BLaER1 treated with 17β-estradiol and CSF1 and Interleukin-3, amounts not matched to agents 10 nM and 100 nM (cell line): ENCODE results near the gene PITPNB.

Experiments
- H3K27ac ChIP-seq, 11 experiments: shearing (Covaris generic); formaldehyde crosslinking; 2 replicates each; pipeline ENCODE4 v1.8.1; 2022
- H3K27me3 ChIP-seq, 11 experiments: shearing (Covaris generic); formaldehyde crosslinking; 2 replicates each; pipeline ENCODE4 v1.8.1; 2022
- H3K36me3 ChIP-seq, 11 experiments: shearing (Covaris generic); formaldehyde crosslinking; 2 replicates each; pipeline ENCODE4 v1.8.1; 2022
- H3K4me1 ChIP-seq, 10 experiments: shearing (Covaris generic); formaldehyde crosslinking; 2 replicates each; pipeline ENCODE4 v1.8.1; 2022
- H3K4me2 ChIP-seq, 11 experiments: shearing (Covaris generic); formaldehyde crosslinking; 2 replicates each; pipeline ENCODE4 v1.8.1; 2022
- H3K4me3 ChIP-seq, 10 experiments: shearing (Covaris generic); formaldehyde crosslinking; 2 replicates each; pipeline ENCODE4 v1.8.1; 2022
- H3K9ac ChIP-seq, 11 experiments: shearing (Covaris generic); formaldehyde crosslinking; 2 replicates each; pipeline ENCODE4 v1.8.1; 2022
- H3K9me3 ChIP-seq, 11 experiments: shearing (Covaris generic); formaldehyde crosslinking; replicated peaks in 1 of 11; 2 replicates each; pipeline ENCODE4 v1.8.1; 2022
- H4K20me1 ChIP-seq, 11 experiments: shearing (Covaris generic); formaldehyde crosslinking; 2 replicates each; pipeline ENCODE4 v1.8.1; 2022
- Cebpa-rat ChIP-seq, 11 experiments: shearing (Covaris generic); IDR thresholded peaks; 2 replicates each; pipeline ENCODE4 v1.8.1; 2022

Gene PITPNB

DNA sequence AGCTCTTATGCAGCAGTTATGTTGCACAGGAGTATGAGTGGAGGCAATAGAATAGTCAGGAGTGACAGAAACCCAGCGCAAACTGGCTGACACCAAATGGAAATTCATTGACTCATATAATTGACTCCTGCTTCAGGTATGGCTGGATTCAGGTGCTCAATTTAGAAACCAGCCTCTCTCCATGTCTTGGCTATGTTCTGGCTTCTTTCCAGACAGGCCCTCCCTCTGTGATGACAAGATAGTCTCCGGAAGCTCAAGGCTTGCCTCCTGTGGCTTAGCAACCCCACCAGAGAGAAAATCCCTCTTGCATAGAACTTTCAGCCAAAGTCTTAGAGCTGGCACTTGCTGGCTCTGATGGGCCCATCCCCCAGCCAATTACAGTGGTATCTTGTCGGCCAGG, 89.4 kb downstream of the PITPNB start:
- Histone ChIP-seq H3K36me3 (no peaks in the 10 kb centered on the region; a peak in 1 of 22 replicates), H3K4me2 (no peak overlapping the region), H3K4me3 (no peak overlapping the region), H3K27ac (no peak overlapping the region), H3K9ac (no peak overlapping the region), H3K27me3 (no peaks in the 10 kb centered on the region), H3K9me3 (peaks cover 0 to 4% (median 0%) of the 10 kb centered on the region in 11 experiments; a peak in 1 of 22 replicates), H3K4me1 (0 out of 20 replicates have a peak, but pooled peaks cover 0 to 5% (median 0%) of the 10 kb centered on the region in 10 experiments), H4K20me1 (no peaks in the 10 kb centered on the region; a peak in 1 of 22 replicates)
- no peak for TF ChIP-seq Cebpa-rat (IDR thresholded peaks at IDR 0.05)

DNA sequence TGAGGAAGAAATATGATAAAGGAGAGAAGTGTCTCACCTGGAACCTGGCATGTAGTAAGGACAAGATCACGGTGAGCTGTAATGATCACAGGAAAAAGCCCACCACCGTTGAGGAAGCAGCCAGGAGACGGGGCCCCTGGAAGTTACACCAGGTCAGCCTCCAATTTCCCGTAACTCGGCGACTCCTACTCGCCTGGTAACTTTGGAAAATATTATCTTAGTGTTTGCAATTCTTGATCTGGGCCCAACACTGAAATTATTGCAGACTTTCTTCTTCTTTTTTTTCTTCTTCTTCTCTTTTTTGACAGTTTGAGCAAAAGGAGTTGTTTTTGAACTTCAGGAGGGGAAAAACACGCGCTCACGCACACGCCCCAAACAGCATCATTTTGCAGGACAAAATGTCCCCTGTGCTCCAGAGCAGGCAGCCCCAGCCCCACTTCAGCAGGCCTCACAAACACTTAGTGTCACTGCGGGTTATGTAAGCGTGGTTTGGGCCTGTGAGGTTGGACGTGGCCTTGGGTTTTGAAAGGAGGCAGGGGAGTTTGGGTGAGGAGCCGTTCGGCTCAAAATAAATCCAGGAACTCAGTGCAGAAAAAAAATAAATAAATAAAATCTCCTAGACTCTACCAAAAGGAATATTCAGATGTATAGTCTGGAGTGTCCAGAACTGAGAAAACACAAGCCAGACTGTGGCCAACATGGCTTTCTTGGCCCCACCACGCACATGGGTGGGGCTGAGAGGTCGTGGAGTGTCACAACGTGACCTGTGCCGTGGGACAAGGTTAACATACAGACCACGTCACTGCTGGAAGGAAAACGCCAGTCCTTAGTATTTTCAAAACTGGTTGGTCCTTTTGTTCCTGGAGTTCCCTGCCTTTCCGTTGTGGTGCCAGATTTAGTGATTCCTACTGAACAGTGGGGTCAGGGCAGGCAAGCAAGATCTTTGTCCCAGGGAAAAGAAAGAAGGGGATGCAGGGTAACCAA, 91.2 kb downstream of the PITPNB start:
- TF ChIP-seq Cebpa-rat (IDR thresholded peaks at IDR 0.05): no peak

DNA sequence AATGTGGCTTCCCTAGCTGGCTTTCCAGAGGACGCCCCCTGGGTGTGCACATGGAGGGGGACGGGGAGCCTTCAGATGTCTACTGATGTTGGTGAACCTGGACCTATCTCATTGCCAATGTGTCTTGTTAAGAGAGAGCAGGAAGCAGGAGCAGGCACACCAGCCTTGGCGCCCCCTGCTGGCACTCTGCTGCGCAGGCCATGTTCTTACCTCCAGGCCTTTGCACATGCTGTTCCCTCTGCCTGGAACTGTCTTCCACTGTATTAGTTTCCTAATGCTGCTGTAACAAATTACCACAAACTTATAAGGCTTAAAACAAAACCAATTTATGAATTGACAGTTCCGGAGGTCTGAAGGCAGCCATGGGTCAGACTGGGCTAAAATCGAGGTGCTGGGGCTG, 93.9 kb downstream of the PITPNB start:
- Histone ChIP-seq H3K36me3 (no peaks in the 10 kb centered on the region), H3K9ac (no peak overlapping the region), H3K4me2 (no peak overlapping the region), H4K20me1 (no peaks in the 10 kb centered on the region; a peak in 1 of 22 replicates), H3K27ac (no peak overlapping the region), H3K27me3 (no peaks in the 10 kb centered on the region), H3K4me1 (0 out of 20 replicates have a peak, but pooled peaks cover 0 to 5% (median 0%) of the 10 kb centered on the region in 10 experiments), H3K9me3 (peaks cover 0 to 4% (median 0%) of the 10 kb centered on the region in 11 experiments; a peak in 1 of 22 replicates), H3K4me3 (no peak overlapping the region)
- no peak for TF ChIP-seq Cebpa-rat (IDR thresholded peaks at IDR 0.05)

More for the DNA sequence above, 91.2 kb downstream of the PITPNB start:
- no peaks in the 10 kb centered on the region for H3K36me3 ChIP-seq
- no peak overlapping the region for H3K9ac ChIP-seq
- no peaks in the 10 kb centered on the region; a peak in 1 of 22 replicates for H4K20me1 ChIP-seq
- H3K27ac ChIP-seq: no peak overlapping the region
- H3K9me3 ChIP-seq: peaks cover 0 to 4% (median 0%) of the 10 kb centered on the region in 11 experiments; a peak in 1 of 22 replicates
- no peak overlapping the region for H3K4me2 ChIP-seq
- H3K4me3 ChIP-seq: no peak overlapping the region
- 0 out of 20 replicates have a peak, but pooled peaks cover 0 to 5% (median 0%) of the 10 kb centered on the region in 10 experiments for H3K4me1 ChIP-seq
- H3K27me3 ChIP-seq: no peaks in the 10 kb centered on the region

DNA sequence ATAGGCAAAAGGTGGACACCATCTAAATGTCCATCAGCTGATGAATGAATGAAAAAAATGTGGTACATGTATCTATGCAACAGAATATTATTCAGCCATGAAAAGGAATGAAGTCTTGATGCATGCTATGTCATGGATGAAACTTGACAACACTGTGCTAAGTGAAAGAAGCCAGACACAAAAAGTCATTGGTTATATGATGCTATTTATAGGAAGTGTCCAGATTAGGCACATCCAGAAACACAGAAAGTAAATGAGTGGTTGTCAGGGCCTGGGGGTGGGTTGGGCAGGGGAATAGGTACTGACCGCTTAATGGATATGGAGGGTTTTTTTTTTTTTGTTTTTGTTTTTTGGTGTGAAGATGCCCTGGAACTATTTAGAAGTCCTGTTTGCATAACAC, 95.8 kb downstream of the PITPNB start:
- Histone ChIP-seq H3K4me1 (no peaks in the 10 kb centered on the region), H3K27me3 (no peaks in the 10 kb centered on the region), H3K27ac (no peak overlapping the region), H3K36me3 (no peaks in the 10 kb centered on the region), H3K9me3 (peaks cover 0 to 5% (median 0%) of the 10 kb centered on the region in 11 experiments; a peak in 1 of 22 replicates), H3K4me2 (no peak overlapping the region), H3K4me3 (no peak overlapping the region), H3K9ac (no peak overlapping the region), H4K20me1 (no peaks in the 10 kb centered on the region)
- TF ChIP-seq Cebpa-rat (IDR thresholded peaks at IDR 0.05): no peak

DNA sequence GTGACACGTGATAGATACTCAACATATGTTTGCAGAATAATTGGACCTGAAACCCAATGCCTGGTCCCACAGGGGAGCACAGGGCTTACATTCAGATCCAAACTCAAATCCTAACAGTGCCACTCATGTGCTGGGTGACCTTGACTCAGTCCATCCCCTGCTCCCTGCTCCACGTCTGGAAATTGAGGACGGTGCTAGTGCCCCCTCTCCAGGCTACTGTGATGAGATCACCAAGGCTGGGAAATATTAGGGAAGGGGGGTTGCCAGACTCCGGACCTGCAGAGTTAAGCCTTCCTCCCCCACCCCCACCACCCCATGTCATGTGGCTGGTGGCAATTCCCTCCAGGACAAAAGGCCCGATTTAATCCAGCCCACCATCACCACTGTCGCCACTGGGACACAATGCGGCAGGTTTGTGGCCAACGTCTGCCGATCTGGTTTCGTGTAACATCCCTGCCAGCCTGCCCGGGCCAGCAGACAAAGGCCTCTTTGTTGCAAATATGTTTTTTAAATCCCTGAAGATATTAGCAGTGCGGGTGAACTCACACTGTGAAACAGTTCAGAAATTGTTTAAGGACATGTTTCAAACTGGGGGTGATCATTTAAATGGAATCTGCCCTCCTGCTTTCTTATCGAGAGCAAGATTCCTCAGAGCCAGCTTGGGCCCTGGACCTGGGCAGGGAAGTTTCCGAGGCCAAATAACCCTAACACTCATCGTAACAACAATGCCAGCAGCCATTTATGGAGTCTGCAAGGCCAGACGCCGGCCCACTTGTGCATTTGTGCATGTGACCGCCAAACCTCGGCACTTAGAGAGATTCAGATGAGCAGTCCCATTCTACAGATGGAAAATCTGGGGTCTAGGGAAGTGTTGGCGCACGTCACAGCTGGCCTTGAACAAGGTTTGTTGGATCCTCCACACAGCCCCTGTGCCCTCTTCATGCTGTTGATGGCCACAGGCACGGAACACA, 97.9 kb downstream of the PITPNB start:
- Histone ChIP-seq H4K20me1 (no peaks in the 10 kb centered on the region), H3K9me3 (peaks cover 0 to 5% (median 0%) of the 10 kb centered on the region in 11 experiments; a peak in 1 of 22 replicates), H3K4me2 (no peak overlapping the region), H3K4me1 (no peaks in the 10 kb centered on the region), H3K36me3 (no peaks in the 10 kb centered on the region), H3K27me3 (no peaks in the 10 kb centered on the region), H3K4me3 (no peak overlapping the region), H3K27ac (no peak overlapping the region), H3K9ac (no peak overlapping the region)
- TF ChIP-seq Cebpa-rat (IDR thresholded peaks at IDR 0.05): no peak

DNA sequence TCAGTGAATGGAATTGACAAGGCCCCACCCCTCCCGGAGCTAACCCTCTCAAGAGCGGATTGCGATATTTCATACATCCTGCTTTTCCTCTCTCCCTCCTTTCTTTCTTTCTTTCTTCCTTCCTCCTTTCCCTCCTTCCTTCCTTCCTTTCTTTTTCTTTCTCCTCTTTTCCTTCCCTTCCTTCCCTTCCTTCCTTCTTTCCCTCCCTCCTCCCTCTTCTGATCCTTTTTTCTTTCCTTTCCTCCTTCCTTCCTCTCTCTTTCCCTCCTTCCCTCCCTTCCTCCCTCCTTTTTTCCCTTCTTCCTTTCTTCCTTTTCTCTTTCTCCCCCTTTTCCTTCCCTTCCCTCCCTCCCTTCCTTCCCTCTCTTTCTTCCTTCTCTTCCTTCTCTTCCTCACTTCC, 102.5 kb downstream of the PITPNB start:
- 0 out of 22 replicates have a peak, but pooled peaks cover 0 to 5% (median 0%) of the 10 kb centered on the region in 11 experiments for H3K9me3 ChIP-seq
- H4K20me1 ChIP-seq: no peaks in the 10 kb centered on the region
- TF ChIP-seq Cebpa-rat (IDR thresholded peaks at IDR 0.05): no peak
- H3K4me3 ChIP-seq: no peak overlapping the region
- H3K27ac ChIP-seq: no peak overlapping the region
- no peak overlapping the region for H3K9ac ChIP-seq
- H3K4me2 ChIP-seq: no peak overlapping the region
- H3K36me3 ChIP-seq: no peaks in the 10 kb centered on the region
- no peaks in the 10 kb centered on the region for H3K27me3 ChIP-seq
- no peaks in the 10 kb centered on the region for H3K4me1 ChIP-seq

DNA sequence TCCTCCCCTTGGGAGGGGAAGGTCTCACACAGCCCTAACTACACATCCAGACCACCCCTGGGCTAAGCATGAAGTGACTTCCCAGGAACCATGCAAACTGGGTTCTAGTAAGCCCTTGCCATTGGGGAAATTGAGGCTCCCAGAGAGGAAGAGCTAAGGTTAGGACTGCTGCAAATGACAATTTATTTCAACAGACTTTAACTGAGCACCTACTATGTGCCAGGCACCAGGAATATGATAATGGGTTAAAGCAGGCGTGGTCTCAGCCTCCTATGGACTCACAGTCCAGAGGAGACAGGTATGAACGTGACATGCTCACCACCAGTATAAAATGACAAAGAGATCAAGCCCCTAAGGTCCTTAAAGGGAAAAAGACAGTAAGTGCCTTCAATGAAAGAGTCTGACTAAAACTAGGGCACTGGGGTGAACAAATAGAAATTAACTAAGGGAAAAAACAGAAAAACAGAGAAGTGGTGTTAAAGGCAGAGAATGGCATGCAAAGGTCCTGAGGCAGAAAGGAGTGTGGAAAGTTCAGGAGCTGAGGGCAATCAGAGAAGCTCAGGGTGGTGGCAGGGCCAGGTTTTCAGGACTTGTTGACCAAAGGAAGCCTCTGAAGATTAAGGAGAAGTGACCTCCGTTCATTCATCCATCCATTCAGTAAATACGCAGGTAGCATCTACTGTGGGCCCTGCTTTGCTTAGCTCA, 103.1 kb downstream of the PITPNB start:
- H4K20me1 ChIP-seq: no peaks in the 10 kb centered on the region
- H3K4me3 ChIP-seq: no peak overlapping the region
- H3K36me3 ChIP-seq: no peaks in the 10 kb centered on the region
- no peaks in the 10 kb centered on the region for H3K27me3 ChIP-seq
- H3K4me1 ChIP-seq: no peaks in the 10 kb centered on the region
- H3K4me2 ChIP-seq: no peak overlapping the region
- H3K27ac ChIP-seq: no peak overlapping the region
- no peak for TF ChIP-seq Cebpa-rat (IDR thresholded peaks at IDR 0.05)
- no peak overlapping the region for H3K9ac ChIP-seq
- 0 out of 22 replicates have a peak, but pooled peaks cover 0 to 5% (median 0%) of the 10 kb centered on the region in 11 experiments for H3K9me3 ChIP-seq

DNA sequence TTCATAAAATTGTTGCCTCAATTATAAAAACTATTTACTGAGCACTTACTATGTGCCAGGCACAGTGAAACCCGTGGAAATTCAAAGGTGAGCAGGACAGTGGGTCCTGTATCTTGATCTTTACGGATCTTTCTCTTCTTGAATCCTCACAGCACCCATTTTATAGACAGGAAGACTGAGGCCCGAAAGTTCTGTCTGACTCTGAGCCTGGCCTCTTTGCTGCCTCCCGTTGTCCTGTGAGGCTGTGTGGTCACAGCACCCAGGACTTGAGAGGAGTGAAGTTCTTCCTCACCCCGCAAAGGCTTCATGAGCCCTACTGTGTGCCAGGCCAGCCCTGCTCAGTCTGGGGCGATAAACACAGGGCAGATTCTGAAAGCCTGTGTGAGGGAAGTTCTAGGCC, 104.1 kb downstream of the PITPNB start:
- no peak for TF ChIP-seq Cebpa-rat (IDR thresholded peaks at IDR 0.05)
- H3K27ac ChIP-seq: no peak overlapping the region

More for the DNA sequence above, 104.1 kb downstream of the PITPNB start:
- H3K4me3 ChIP-seq: no peak overlapping the region
- H3K27me3 ChIP-seq: no peaks in the 10 kb centered on the region
- no peak overlapping the region for H3K9ac ChIP-seq
- H3K4me2 ChIP-seq: no peak overlapping the region
- H3K9me3 ChIP-seq: 0 out of 22 replicates have a peak, but pooled peaks cover 0 to 1% (median 0%) of the 10 kb centered on the region in 11 experiments
- no peaks in the 10 kb centered on the region for H3K4me1 ChIP-seq
- H3K36me3 ChIP-seq: no peaks in the 10 kb centered on the region
- no peaks in the 10 kb centered on the region for H4K20me1 ChIP-seq
